Gastrocnemius medialis (tissue), 4 donors: ENCODE results near the gene RAB2B.

Experiments
- POLR2A ChIP-seq, 2 donors: fragments of 450-650 bp; IDR thresholded peaks; one replicate each; pipeline ENCODE4 v1.6.1; 2017; ENCODE audit warnings: antibody characterized with exemption in 2 of 2, mild to moderate bottlenecking in 2 of 2, moderate library complexity in 2 of 2
- TF ChIP-seq, protein P1 (sequence below), 5 experiments: fragments of 450-650 bp in 3 of 5; fragments of 200-600 bp in 2 of 5; sonication (generic) in 2 of 5; IDR thresholded peaks in 4 of 5; conservative IDR thresholded peaks in 1 of 5; 1 replicate in 4 of 5; 2 replicates in 1 of 5; pipeline ENCODE4 v1.5.1; 2016 to 2019; ENCODE audit warnings: antibody characterized with exemption in 5 of 5, mild to moderate bottlenecking in 3 of 5, moderate library complexity in 3 of 5

DNA sequence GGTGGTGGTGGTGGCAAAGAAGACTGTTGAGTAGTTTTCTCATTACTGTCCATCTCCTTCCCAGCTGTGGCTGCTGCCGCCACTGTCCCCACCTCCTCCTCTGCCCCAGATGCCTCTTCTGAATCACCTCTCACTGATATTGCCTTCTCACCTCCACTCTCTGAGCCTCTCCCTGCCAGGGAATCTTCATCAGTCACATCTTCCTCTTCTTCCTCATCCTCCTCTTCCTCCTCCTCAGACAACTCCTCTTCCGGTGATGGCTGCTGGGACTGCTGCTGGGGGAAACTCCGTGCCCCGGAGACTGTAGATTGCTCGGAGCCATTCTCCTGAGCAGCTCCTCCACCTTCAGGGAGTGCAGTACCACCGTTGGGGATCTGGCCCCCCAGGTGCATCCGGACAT lies 46.4 kb upstream of the RAB2B start:
- TF ChIP-seq, protein P1, sequence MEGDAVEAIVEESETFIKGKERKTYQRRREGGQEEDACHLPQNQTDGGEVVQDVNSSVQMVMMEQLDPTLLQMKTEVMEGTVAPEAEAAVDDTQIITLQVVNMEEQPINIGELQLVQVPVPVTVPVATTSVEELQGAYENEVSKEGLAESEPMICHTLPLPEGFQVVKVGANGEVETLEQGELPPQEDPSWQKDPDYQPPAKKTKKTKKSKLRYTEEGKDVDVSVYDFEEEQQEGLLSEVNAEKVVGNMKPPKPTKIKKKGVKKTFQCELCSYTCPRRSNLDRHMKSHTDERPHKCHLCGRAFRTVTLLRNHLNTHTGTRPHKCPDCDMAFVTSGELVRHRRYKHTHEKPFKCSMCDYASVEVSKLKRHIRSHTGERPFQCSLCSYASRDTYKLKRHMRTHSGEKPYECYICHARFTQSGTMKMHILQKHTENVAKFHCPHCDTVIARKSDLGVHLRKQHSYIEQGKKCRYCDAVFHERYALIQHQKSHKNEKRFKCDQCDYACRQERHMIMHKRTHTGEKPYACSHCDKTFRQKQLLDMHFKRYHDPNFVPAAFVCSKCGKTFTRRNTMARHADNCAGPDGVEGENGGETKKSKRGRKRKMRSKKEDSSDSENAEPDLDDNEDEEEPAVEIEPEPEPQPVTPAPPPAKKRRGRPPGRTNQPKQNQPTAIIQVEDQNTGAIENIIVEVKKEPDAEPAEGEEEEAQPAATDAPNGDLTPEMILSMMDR (IDR thresholded peaks at IDR 0.05 in 4 of 5, conservative IDR thresholded peaks at IDR 0.05 in 1 of 5): no peak
- TF ChIP-seq POLR2A (IDR thresholded peaks at IDR 0.05): no peak
